Renal cortex interstitium (tissue), 15 donors: ENCODE data around the gene TSPAN8. TPM values are rescaled to one million over a fixed set of nuclear protein-coding genes. Genes with fewer than 3 reads are reported as not detected.

ENCODE experiments used
- DNase-seq, 11 donors: peaks; one replicate each; pipeline ENCODE4 v3.0.0-alpha.2; 2013; ENCODE audit warnings: low read depth in 9 of 11, low spot score in 4 of 11; ENCODE audit errors: extremely low read depth in 1 of 11
- long read RNA-seq, 16 experiments: transcript quantifications; one replicate each; lab custom pipeline, GENCODE V29; 2026
- polyA plus RNA-seq, 3 donors: library from polyadenylated mRNA; unstranded; fragments of 120-200 nt; gene quantifications; one replicate each; pipeline ENCODE4 v1.2.1, GENCODE V29; 2013; ENCODE audit not compliant: insufficient read length in 3 of 3

TSPAN8 gene
- 10 to 100 TPM; 34.8 to 35.7 (median 35.1) TPM for polyA plus RNA-seq
- long read RNA-seq, donor 1, transcript TSPAN8-203 (8 exons, 1,168 nt): major isoform, 8 of 44 reads
- long read RNA-seq, donor 1, transcript TSPAN8-201 (9 exons, 1,227 nt): minor isoform, 6 of 44 reads
- long read RNA-seq, donor 1, partial matches to known transcripts: 30 of 44 reads
- long read RNA-seq, donor 1, other reads (novel, unspliced or antisense): 0 of 44 reads
- long read RNA-seq, donor 2, transcript TSPAN8-201 (9 exons, 1,227 nt): major isoform, 6 of 37 reads
- long read RNA-seq, donor 2, partial matches to known transcripts: 27 of 37 reads
- long read RNA-seq, donor 2, other reads (novel, unspliced or antisense): 0 of 37 reads
- long read RNA-seq, donor 3, transcript TSPAN8-201 (9 exons, 1,227 nt): minor isoform, 14 of 95 reads
- long read RNA-seq, donor 3, transcript TSPAN8-203 (8 exons, 1,168 nt): major isoform, 20 of 95 reads
- long read RNA-seq, donor 3, partial matches to known transcripts: 61 of 95 reads
- long read RNA-seq, donor 3, other reads (novel, unspliced or antisense): 0 of 95 reads
- long read RNA-seq, donor 4, transcript TSPAN8-203 (8 exons, 1,168 nt): major isoform, 11 of 50 reads
- long read RNA-seq, donor 4, transcript TSPAN8-201 (9 exons, 1,227 nt): minor isoform, 7 of 50 reads
- long read RNA-seq, donor 4, partial matches to known transcripts: 32 of 50 reads
- long read RNA-seq, donor 4, other reads (novel, unspliced or antisense): 0 of 50 reads
- long read RNA-seq, donor 5: 0 reads
- long read RNA-seq, donor 6, transcript TSPAN8-203 (8 exons, 1,168 nt): major isoform, 10 of 39 reads
- long read RNA-seq, donor 6, transcript TSPAN8-201 (9 exons, 1,227 nt): minor isoform, 7 of 39 reads
- long read RNA-seq, donor 6, partial matches to known transcripts: 22 of 39 reads
- long read RNA-seq, donor 6, other reads (novel, unspliced or antisense): 0 of 39 reads
- long read RNA-seq, donor 7, transcript TSPAN8-201 (9 exons, 1,227 nt): minor isoform, 5 of 143 reads
- long read RNA-seq, donor 7, transcript TSPAN8-203 (8 exons, 1,168 nt): major isoform, 16 of 143 reads
- long read RNA-seq, donor 7, partial matches to known transcripts: 122 of 143 reads
- long read RNA-seq, donor 7, other reads (novel, unspliced or antisense): 0 of 143 reads
- long read RNA-seq, donor 8, transcript TSPAN8-203 (8 exons, 1,168 nt): minor isoform, 13 of 122 reads
- long read RNA-seq, donor 8, transcript TSPAN8-201 (9 exons, 1,227 nt): major isoform, 16 of 122 reads
- long read RNA-seq, donor 8, partial matches to known transcripts: 93 of 122 reads
- long read RNA-seq, donor 8, other reads (novel, unspliced or antisense): 0 of 122 reads
- long read RNA-seq, donor 9, transcript TSPAN8-203 (8 exons, 1,168 nt): major isoform, 6 of 38 reads
- long read RNA-seq, donor 9, partial matches to known transcripts: 30 of 38 reads
- long read RNA-seq, donor 9, other reads (novel, unspliced or antisense): 0 of 38 reads
- long read RNA-seq, donor 10, transcript TSPAN8-203 (8 exons, 1,168 nt): major isoform, 9 of 95 reads
- long read RNA-seq, donor 10, transcript TSPAN8-201 (9 exons, 1,227 nt): minor isoform, 5 of 95 reads
- long read RNA-seq, donor 10, partial matches to known transcripts: 81 of 95 reads
- long read RNA-seq, donor 10, other reads (novel, unspliced or antisense): 0 of 95 reads
- long read RNA-seq, donor 11, transcript TSPAN8-201 (9 exons, 1,227 nt): minor isoform, 5 of 39 reads
- long read RNA-seq, donor 11, transcript TSPAN8-203 (8 exons, 1,168 nt): major isoform, 7 of 39 reads
- long read RNA-seq, donor 11, partial matches to known transcripts: 27 of 39 reads
- long read RNA-seq, donor 11, other reads (novel, unspliced or antisense): 0 of 39 reads
- long read RNA-seq, donor 12, partial matches to known transcripts: 7 of 13 reads
- long read RNA-seq, donor 12, other reads (novel, unspliced or antisense): 0 of 13 reads
- long read RNA-seq, donor 13: 0 reads
- long read RNA-seq, donor 14, transcript TSPAN8-203 (8 exons, 1,168 nt): major isoform, 14 of 60 reads
- long read RNA-seq, donor 14, transcript TSPAN8-201 (9 exons, 1,227 nt): minor isoform, 6 of 60 reads
- long read RNA-seq, donor 14, partial matches to known transcripts: 40 of 60 reads
- long read RNA-seq, donor 14, other reads (novel, unspliced or antisense): 0 of 60 reads
- long read RNA-seq, donor 15, transcript TSPAN8-203 (8 exons, 1,168 nt): major isoform, 7 of 29 reads
- long read RNA-seq, donor 15, transcript TSPAN8-201 (9 exons, 1,227 nt): minor isoform, 5 of 29 reads
- long read RNA-seq, donor 15, partial matches to known transcripts: 17 of 29 reads
- long read RNA-seq, donor 15, other reads (novel, unspliced or antisense): 0 of 29 reads
- long read RNA-seq, donor 16, transcript TSPAN8-203 (8 exons, 1,168 nt): major isoform, 15 of 28 reads
- long read RNA-seq, donor 16, transcript TSPAN8-201 (9 exons, 1,227 nt): minor isoform, 13 of 28 reads
- long read RNA-seq, donor 16, partial matches to known transcripts: 0 of 28 reads
- long read RNA-seq, donor 16, other reads (novel, unspliced or antisense): 0 of 28 reads

DNA sequence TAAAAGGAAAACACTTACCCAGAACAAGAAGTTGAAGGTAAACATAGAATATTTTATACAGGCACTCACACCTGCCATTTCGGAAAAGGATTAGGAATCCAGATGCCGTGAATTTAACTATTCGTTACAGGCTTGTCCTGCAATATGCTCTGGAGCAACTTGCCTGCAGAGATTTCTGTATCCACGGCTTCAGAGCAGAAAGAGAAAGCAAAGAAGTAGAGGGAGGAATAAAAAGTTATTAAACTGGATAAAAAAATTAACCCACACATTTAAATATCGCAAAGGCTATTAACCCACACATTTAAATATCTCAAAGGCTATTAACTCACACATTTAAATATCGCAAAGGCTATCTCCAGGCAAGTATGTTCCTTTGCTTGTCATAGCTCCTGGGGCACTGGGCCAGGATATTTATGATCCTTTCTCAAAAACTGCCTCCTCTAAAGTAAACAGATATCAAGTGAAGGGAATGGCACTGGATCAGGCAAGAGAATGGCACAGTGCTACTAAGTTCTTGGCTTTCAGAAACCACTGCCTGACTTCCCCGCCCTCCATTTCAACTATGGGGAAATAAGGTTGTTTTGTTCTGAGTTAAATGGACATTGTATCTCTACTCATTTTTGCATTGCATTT lies at the start of gene TSPAN8:
Gene TSPAN8, minus strand, starts transcription at position 399 of the 633 bp plus-strand sequence. Its CDS starts 321 bp downstream, at position 78.
- no peak for DNase-seq

DNA sequence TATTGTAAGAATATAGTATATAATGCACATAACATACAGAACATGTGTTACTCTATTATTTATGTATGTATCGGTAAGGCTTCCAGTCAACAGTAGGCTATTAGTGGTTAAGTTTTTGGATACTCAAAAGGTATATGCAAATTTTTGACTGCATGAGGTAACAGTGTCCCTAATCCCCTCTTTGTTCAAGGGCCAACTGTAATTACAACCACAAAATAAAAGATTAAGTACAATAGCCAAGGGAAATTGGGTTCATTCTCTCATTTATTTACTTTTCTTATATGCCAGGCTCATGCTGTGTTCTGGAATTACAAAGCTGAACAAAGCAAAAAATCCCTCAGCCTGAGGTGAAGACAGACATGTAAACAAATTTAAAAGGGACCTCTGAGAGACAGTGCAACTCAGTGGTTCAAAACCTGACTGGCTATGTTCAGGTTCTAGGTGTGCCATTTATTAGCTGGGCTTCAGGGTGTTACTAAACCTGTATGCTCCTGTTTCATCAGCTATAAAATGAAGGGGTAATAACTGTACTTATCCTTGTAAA lies 43.4 kb upstream of the TSPAN8 start:
- no peak for DNase-seq

GRCh38 chr12:71200706-71201105 lies 42.9 kb upstream of the TSPAN8 start:
- no peak for DNase-seq

DNA sequence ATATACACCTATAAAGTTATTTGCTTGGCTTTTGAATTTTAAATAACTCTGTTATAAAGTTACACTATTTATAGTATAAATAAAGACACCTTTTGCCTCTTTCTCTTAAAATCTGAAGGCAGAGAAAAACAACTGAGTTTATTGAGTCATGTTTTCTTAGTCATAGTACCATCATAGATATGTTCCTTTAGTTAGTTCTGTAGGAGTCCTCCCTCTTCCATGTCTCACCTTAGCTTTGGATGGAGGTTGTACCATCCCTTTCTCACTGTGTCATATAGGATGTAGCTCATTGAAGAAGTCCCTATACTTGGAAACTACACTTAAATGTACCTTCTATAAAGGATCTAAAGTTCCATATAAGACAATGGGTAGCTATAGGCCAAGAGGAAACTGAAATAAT lies 39.7 kb upstream of the TSPAN8 start:
- DNase-seq: no peak

GRCh38 chr12:71195338-71195896 lies 37.6 kb upstream of the TSPAN8 start:
- no peak for DNase-seq

GRCh38 chr12:71194657-71195056 lies 36.9 kb upstream of the TSPAN8 start:
- no peak for DNase-seq

- no peak for DNase-seq
Observed at GRCh38 chr12:71193041-71193440, 35.2 kb upstream of the TSPAN8 start.

DNA sequence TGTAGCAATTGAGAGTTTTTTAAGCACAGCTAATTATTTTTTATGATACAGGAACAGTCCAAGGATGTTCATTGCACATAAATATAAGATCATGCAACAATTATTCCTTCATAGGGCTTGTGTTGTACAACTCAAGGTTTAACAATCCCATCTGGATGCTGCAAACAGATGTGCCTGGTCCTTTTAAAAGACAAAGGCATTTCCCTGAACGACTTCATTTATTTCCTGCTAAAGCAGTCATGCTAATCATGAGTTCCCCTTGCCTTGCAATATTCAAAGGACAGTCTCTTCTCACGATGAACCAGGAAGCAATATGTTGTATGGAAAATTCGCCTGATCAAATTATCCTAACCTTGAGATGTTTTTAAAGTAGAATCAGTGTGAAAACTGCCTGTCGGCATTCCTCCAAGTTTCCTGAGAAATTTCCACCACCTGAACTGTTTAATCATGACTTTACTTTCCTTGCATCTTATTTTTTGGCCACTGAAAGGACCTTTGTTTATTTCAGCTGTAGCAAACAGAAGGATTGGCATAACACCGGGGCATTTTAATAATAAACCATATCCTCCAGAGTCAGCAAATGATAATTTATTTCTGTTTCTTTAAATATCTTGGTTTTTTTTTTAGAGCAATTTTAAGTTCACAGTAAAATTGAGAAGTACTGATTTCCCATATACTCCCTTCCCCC lies 33.9 kb upstream of the TSPAN8 start:
- DNase-seq: no peak

DNA sequence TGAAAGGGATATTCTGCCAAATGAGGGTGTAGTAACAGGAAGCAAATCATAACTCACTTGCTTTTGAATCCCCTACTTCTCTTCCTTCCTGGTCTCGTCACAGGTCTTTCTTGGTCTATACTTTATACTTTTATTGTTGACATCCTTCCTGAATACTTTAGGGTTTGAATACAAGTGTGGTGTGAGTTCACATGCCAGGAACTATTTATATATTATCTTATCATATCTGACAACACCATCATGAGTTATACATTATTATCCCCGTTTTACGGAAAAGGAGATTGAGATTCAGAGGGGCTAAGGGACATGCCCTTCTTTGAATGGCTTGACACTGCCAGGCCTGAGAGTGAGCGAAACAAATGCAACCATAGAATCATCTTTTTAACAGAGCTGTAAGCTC lies 33.0 kb upstream of the TSPAN8 start:
- DNase-seq: no peak

- no peak for DNase-seq
Observed at GRCh38 chr12:71187379-71187778, 29.6 kb upstream of the TSPAN8 start.

GRCh38 chr12:71186571-71187288 lies 28.9 kb upstream of the TSPAN8 start:
- DNase-seq: no peak

GRCh38 chr12:71183846-71184245 lies 26.0 kb upstream of the TSPAN8 start:
- DNase-seq: no peak

DNA sequence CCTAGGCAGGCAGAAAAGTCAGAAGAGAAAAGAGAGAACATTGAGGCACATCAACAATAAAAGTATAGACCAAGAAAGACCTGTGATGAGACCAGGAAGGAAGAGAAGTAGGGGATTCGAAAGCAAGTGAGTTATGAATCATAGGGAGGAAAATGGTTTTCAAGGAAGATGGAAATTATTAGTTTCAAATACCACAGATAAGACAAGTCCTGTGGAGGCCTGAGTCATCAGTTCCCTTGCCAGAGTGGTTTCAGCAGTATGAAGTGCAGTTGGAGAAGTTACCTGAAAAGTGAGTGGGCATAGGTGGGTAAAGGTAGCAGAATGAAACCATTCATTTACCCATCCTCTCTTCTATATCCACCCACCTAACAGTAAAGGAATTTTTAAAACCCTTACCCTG lies 25.2 kb upstream of the TSPAN8 start:
- DNase-seq: no peak

- no peak for DNase-seq
Observed at GRCh38 chr12:71178162-71178561, 20.4 kb upstream of the TSPAN8 start.

DNA sequence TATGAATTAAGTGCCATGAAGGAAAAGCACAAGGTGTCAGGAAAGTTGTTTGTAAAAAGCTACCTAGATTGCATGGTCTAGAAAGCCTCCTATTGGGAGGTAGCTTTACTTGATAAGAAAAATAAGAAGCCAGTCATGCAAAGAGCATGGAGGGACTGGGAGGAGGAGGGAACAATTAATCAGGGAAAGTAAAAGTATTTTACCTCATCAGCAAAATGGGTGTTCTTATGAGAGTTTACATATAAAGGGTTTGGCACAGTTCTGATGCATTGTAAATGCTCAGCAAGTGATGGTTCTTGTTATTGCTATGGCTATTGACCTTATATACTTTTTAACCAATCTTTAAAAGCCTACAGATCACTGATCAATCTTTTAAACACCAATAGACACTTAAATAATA lies 17.0 kb upstream of the TSPAN8 start:
- DNase-seq: no peak
